D721Med (cell line): ENCODE results near the gene ASAH2.
"Not testable (repeated sequence)": the region's sequence is repeated elsewhere in the genome, so short reads cannot be mapped to it uniquely, and the experiment has no call there.

Source experiments
- DNase-seq: peaks from one replicate; pipeline ENCODE4 v3.0.0; 2011; ENCODE audit warnings: low spot score; ENCODE audit not compliant: insufficient read length
- FAIRE-seq: peaks from 2 replicates; lab custom pipeline; 2011; peaks lifted over from hg19 to GRCh38; lab: Jason Lieb, UNC
- CTCF ChIP-seq: IDR thresholded peaks from 2 replicates; pipeline ENCODE4 v1.5.1; 2012; ENCODE audit warnings: mild to moderate bottlenecking, control low read depth; ENCODE audit not compliant: insufficient read depth; ENCODE audit errors: missing control alignments

ASAH2 gene

GRCh38 chr10:50248598-50248997 is 2.7 kb downstream of the ASAH2 start:
- no peak for TF ChIP-seq CTCF

GRCh38 chr10:50248062-50248461 is 3.3 kb downstream of the ASAH2 start:
- no peak for TF ChIP-seq CTCF
- DNase-seq, result no peak
- no peak for FAIRE-seq

More at GRCh38 chr10:50248598-50248997, 2.7 kb downstream of the ASAH2 start:
- FAIRE-seq (no peak), DNase-seq (no peak)

- FAIRE-seq, result no peak
- no peak for TF ChIP-seq CTCF
- no peak for DNase-seq
These were observed 7.1 kb downstream of the ASAH2 start for GRCh38 chr10:50244201-50244600.

GRCh38 chr10:50242777-50243176 is 8.5 kb downstream of the ASAH2 start:
- DNase-seq, result no peak
- no peak for TF ChIP-seq CTCF
- no peak for FAIRE-seq

GRCh38 chr10:50241478-50241877 is 9.8 kb downstream of the ASAH2 start:
- FAIRE-seq, DNase-seq: not testable (repeated sequence)

- TF ChIP-seq CTCF, result no peak
- no peak for DNase-seq
- no peak for FAIRE-seq
These were observed 16.8 kb downstream of the ASAH2 start for GRCh38 chr10:50234486-50234885.

GRCh38 chr10:50232261-50232639 is 19.1 kb downstream of the ASAH2 start:
- DNase-seq (no peak), FAIRE-seq (no peak)
- TF ChIP-seq CTCF, result no peak
